Activated CD4-positive, alpha-beta T cell treated with anti-CD3 and anti-CD28 coated beads, Interleukin-10, Interleukin-2, amounts not matched to agents 100 ng/mL and 50 ng/mL, durations not matched to agents 16 hours and 8 hours (primary cell): ENCODE measurements around the gene OR7G2.

Experiments used
- DNase-seq: peaks from one replicate; pipeline ENCODE4 v3.0.0-alpha.2; 2020

Gene OR7G2

GRCh38 chr19:9107375-9107774 lies at the start of gene OR7G2:
OR7G2 (minus strand) TSS chr19:9107475; CDS start chr19:9103243, 4,232 bp downstream.
- DNase-seq, result no peak

- no peak for DNase-seq
These were observed 49.0 kb upstream of the OR7G2 start for GRCh38 chr19:9156304-9156703.

DNA sequence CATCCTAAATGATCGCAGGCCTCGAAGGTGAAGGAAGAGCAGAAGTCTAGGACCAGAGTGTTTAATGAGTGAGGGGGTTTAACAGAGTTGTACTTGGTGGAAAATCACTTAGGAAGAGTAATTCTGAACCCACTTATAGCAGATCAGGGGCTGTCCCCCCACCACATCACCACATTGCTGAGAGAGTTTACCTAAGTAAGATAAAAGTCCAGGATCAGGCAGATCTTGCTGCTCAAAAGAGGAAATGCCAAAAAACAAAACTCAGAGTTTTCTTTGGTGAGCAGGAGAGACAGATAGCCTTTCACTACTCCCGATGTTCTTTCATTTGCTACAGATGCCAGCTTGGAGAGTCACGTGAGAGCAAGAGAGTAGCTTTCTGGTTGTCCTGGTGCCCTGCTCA lies 48.3 kb upstream of the OR7G2 start:
- no peak for DNase-seq

- no peak for DNase-seq
These were observed 44.1 kb upstream of the OR7G2 start for GRCh38 chr19:9151367-9151766.

DNA sequence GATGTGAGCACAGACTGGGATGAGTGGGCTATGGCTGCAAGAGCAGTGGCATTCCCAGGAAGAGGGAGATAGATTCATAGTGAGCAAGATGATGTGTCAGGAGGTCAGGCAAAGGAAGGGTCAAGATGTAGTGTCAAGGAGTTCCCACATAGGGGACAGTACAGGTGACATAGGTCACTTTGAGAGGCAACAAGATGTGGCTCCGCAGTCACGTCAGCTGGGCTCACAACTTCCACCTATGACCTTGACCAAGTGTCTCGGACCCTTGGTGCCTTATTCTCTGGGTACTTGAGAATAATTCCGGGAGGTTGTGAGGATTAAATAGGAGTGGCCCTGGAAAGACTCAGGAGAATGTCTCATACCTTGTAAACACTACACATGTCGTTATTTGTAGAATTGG lies 43.4 kb upstream of the OR7G2 start:
- no peak for DNase-seq

DNA sequence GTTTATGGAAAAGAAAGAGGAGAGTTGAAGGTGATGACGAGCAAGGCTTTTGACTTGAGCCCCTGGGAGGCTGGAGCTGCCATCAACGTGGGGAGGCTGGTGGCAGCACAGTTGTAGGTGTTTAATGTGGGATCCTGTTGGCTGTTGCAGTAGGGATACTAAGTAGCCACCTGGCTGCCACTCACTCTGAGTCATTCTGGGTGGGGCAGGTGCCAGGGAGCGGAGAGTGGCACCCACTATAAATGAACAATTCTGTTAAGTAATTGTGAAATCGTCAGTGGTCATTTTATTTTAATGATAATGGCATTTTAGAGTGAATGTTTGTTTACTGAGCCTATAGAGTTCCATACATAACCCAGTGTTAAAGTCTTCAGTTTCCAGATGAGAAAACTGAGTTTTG lies 42.7 kb upstream of the OR7G2 start:
- no peak for DNase-seq

- no peak for DNase-seq
These were observed 41.4 kb upstream of the OR7G2 start for GRCh38 chr19:9148697-9149096.

DNA sequence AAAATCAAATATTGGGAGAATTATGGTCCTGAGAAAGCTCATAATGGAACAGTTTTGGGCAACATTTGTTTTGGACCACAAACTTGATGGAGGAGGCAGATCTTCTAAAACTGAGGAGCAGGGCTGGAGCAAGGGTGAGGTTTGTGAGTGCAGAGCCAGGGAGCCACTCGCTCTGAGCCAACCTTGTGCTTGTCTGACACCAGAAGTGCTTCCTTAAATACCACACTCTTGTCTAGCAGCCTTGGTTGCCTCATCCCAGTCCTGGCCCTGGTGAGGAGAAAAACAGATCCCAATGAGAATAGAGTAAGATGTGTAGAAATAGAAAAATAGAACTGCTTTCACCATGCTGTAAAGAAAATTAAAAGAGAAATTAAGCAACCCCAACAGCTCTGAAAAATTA lies 39.6 kb upstream of the OR7G2 start:
- DNase-seq, result no peak

DNA sequence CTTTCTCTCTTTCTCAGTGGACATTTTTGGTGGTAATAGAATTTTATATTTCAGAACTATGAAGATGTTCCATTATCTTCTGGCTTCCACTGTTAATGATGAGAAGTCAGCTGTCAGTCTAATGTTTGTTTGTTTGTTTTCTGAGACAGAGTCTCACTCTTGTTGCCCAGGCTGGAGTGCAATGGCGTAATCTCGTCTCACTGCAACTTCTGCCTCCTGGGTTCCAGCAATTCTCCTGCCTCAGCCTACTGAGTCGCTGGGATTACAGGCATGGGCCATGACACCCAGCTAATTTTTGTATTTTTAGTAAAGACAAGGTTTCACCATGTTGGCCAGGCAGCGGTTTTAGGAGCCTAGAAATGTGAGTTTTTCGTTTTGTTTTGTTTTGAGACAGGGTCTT lies 37.6 kb upstream of the OR7G2 start:
- DNase-seq, result no peak

- peak; percentile 94 for DNase-seq
These were observed 33.0 kb upstream of the OR7G2 start, which contains the start of gene ZNF317 for GRCh38 chr19:9140159-9140874. ZNF317 (plus strand) TSS chr19:9140397; CDS start chr19:9156017, 15,620 bp downstream.

- DNase-seq, result no peak
These were observed 32.4 kb upstream of the OR7G2 start for GRCh38 chr19:9139609-9140158.

DNA sequence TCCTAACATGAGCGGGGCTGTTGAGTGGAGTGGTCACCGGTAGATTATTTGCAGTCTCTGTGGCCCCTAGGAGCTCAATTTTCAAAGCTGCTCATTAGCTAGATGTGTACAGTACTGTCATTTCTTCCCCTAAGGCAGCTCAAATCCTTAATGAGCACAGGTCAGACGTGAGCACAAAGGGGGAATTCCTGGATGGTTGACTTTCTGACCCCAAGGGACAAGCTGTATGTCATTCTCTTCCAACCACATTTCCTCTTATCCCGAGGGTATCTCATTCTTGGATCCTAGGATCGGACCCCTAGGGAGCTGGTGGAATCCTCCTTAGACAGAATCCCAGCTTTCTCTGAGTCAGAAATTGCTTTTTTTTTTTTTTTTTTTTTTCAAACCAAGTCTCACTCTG lies 25.1 kb upstream of the OR7G2 start:
- DNase-seq, result no peak

- no peak for DNase-seq
These were observed 23.7 kb upstream of the OR7G2 start for GRCh38 chr19:9130965-9131364.

DNA sequence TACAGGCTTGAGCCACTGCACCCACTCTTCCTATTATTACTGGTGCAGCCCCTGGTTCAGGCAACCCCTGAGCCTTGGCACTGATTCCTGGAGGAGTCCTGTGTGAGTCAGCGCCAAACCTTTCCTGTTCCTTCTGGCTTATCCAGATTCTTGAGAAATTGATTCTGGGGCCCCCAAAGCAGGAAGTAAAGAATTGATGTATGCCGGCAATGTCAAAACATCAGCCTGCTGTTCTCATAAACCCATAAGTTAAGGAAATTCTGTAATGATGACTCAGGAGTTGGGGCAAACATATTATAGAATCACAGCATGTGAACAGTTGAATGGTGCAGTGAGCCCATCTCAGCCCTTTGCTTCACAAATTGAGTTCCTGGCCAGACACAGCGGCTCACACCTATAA lies 20.9 kb upstream of the OR7G2 start:
- DNase-seq, result no peak

- DNase-seq, result no peak
These were observed 19.7 kb upstream of the OR7G2 start, which contains the start of gene OR7G3 for GRCh38 chr19:9126900-9127405. OR7G3 (minus strand) TSS chr19:9126950; CDS start chr19:9126950, 0 bp downstream.

GRCh38 chr19:9116547-9116946 lies 9.3 kb upstream of the OR7G2 start:
- DNase-seq, result no peak

GRCh38 chr19:9115307-9115813 lies 8.1 kb upstream of the OR7G2 start, which contains the start of gene OR7G1:
OR7G1 (minus strand) TSS chr19:9115763; CDS start chr19:9115763, 0 bp downstream.
- DNase-seq, result no peak

DNA sequence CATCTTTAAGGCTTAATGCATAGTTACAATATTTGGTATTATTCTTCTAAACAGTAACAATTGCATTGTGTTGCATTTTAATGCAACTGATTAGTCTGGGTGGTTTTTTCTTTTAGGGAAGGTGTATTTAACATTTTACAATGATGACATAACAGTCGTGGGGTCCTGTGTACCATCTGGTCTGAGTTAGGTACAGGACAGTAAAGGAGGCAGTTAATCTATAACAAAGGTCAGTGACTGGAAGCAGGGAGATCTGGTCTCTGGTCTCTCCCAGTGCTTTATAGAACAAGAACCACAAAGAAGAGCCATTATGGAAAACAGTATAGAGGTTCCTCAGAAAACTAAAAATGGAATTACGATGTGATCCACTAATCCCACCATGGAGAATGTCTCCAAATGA lies 2.7 kb upstream of the OR7G2 start:
- DNase-seq, result no peak

DNA sequence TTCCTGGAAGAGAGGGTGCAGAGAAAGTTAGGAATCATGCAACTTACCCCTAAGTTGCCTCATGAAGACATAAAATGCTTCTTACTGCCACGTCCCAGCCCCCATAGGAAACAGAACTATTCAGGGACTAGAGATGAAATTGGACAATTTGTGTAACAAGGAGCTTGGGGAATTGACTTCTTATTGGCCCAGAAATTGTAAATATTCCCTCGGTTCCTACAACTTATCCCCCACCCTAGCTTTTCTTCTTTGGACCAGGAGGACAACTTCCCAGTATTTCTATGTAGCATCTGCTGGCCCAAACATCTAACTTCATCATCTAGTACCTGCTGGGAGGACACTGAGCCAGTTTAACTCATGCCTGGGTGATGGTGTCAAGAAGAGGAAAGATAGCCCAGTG lies 20.5 kb downstream of the OR7G2 start, which contains the start of gene OR1M1:
TSS of gene OR1M1 (plus strand) at position 301 of the 400 bp plus-strand sequence. CDS start 6,184 bp downstream, outside the sequence.
- no peak for DNase-seq

DNA sequence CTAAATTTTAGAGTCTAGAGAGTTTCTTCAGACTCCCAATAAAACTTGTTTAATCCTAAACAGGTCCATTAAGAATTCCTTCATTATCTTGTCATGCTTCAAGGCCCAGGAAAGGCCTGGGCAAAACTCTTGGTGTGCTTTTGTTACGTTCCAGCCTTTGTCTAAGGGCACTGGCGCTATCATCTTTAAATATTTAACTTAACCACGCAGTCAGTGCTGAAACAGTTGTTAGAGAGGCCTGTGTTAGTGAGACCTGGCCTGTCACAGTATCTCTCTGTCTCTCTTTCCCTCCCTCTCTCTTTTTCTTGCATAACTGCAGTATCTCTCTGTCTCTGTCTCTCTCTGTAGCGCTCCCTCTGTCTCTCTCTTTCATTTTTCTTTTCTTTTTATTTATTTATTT lies 28.6 kb downstream of the OR7G2 start:
- DNase-seq, result no peak

DNA sequence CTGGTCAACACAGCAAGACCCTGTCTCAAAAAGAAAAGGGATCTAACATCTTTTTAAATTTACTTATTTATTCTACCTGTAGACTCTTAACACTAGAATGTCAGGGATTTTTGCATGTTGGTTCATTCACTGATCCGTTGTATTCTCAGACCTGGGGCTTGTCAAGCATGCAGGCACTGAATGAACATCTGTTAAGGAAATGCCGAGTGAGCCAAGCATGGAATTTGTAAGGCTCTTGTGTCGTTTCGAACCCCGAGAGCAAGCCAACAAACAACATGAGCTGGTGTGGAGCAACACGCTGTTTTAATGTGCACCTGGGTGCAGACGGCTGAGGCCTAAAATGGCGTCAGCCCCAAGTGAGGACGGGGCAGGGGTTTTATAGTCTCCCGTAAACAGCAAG lies 30.4 kb downstream of the OR7G2 start:
- DNase-seq, result no peak

DNA sequence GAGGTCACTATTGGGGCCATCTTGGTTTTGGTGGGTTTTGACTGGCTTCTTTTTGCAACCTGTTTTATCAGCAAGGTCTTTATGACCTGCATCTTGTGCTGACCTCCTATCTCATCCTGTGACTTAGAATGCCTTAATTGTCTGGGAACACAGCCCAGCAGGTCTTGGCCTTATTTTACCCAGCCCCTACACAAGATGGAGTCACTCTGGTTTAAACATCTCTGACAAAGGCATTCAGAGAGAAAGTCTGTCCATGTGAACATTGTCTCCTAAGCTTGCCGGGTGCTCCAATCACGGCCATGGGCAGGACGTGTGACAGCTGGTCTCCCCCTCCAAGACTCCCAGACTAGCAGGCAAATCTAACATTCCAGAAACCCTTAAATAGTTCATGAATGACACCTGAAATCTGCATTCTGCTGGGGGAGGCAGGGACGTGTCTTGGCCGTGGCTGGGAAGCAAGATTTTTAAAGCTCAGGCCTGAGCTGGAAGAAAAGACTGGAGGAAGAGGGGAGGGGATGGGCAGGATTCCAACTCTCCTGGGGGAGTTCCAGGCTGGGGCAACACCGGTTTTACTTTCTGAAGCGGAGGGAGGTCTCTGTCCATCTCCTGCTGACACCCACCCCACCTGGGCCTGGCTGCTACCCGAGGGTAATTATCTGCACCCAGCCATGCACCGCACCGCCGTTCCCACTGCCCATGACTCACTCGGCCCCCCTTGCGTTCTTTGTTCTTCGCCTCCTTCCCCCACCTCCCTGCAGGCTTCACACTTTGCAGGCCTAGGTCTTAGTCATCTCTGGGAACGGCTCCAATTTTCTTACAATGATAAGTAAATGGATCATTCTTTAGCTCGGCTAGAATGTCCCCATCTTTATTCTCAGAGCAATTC lies 32.0 kb downstream of the OR7G2 start:
- DNase-seq, result no peak

DNA sequence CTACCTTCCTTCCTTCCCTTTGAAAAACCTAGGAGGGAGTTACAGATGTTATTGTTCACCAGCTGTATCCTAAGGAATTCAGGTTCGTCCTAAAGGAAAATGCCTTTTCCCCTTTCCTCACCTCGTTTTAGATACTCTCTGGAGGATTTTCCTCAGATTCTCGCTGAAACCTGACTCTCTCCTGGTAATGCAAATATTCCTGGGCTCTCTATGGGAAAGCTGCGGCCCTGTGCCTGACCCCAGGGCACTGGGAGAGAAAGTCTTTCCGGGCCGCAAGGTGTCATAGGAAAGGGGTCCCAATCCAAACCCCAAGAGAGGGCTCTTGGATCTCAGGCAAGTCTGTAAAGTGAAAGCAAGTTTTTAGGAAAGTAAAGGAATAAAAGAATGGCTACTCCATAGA lies 33.5 kb downstream of the OR7G2 start:
- no peak for DNase-seq
